GM12878 (cell line): ENCODE measurements around the gene CDCA5. TPM values are rescaled to one million over a fixed set of nuclear protein-coding genes. Genes with fewer than 3 reads are reported as not detected.

ENCODE experiments used
- ATAC-seq: fragments of 200-7000 bp; cut with Tn5 transposase; 3 replicates; pipeline ENCODE4 v1.9.1; 2020; ENCODE audit warnings: mild to moderate bottlenecking, moderate library complexity
- BruUV-seq: library from RNA; stranded (reverse); fragments of 400-500 nt; replicated peaks from 2 replicates; lab custom pipeline; 2021; lab: Mats Ljungman, UMichigan
- CTCF ChIA-PET: fragments of 300-600 bp; sonication (Branson Sonifier 250); formaldehyde crosslinking; extraction: SDS; loops from one replicate; lab custom pipeline; 2021; ENCODE audit warnings: inconsistent platforms; lab: Yijun Ruan, JAX
- POLR2A ChIA-PET: fragments of 350-600 bp; formaldehyde crosslinking; extraction: SDS; loops from one replicate; lab custom pipeline; 2021; ENCODE audit warnings: inconsistent platforms; lab: Charles Lee
- RAD21 ChIA-PET: fragments of 300-600 bp; sonication (Branson Sonifier 250); formaldehyde crosslinking; loops from one replicate; lab custom pipeline; 2023; ENCODE audit warnings: antibody characterized with exemption; ENCODE audit not compliant: unreplicated experiment; lab: Charles Lee
- SMC1A ChIA-PET: fragments of 300-600 bp; sonication (Branson Sonifier 250); formaldehyde crosslinking; loops from one replicate; lab custom pipeline; 2023; ENCODE audit not compliant: unreplicated experiment, uncharacterized antibody; lab: Charles Lee
- DNase-seq: peaks from one replicate; pipeline ENCODE4 v3.0.0-alpha.2; 2011; ENCODE audit warnings: low read depth, low spot score
- FAIRE-seq: peaks from 3 replicates; lab custom pipeline; 2011; peaks lifted over from hg19 to GRCh38; lab: Jason Lieb, UNC
- H2AFZ ChIP-seq: 2 replicates; pipeline ENCODE4 v1.6.0; 2011; ENCODE audit warnings: low read depth, low read length, control low read depth; ENCODE audit not compliant: control insufficient read depth
- H3K27ac ChIP-seq: 2 replicates; pipeline ENCODE4 v1.5.1; 2011; ENCODE audit warnings: control low read depth; ENCODE audit not compliant: control insufficient read depth, insufficient read depth
- H3K27me3 ChIP-seq, 2 experiments: replicated peaks in 1 of 2; 2 replicates each; pipeline versions ENCODE4 v1.6.0 to v1.6.1; 2011; ENCODE audit warnings: low read length in 1 of 2; ENCODE audit not compliant: control insufficient read depth in 2 of 2, insufficient read depth in 2 of 2
- H3K36me3 ChIP-seq, 2 experiments: 2 replicates each; pipeline ENCODE4 v1.5.1; 2011; ENCODE audit warnings: low read length in 1 of 2; ENCODE audit not compliant: control insufficient read depth in 2 of 2, insufficient read depth in 2 of 2
- H3K4me1 ChIP-seq: 2 replicates; pipeline ENCODE4 v1.6.1; 2011; ENCODE audit warnings: mild to moderate bottlenecking, low read length, moderate library complexity, mixed read lengths; ENCODE audit not compliant: control insufficient read depth, insufficient read depth
- H3K4me2 ChIP-seq: 2 replicates; pipeline ENCODE4 v1.6.0; 2011; ENCODE audit warnings: control low read depth; ENCODE audit not compliant: control insufficient read depth, insufficient read depth
- H3K4me3 ChIP-seq: fragments of 200-600 bp; sonication (generic); 2 replicates; pipeline ENCODE4 v1.5.1; 2016
- H3K79me2 ChIP-seq: 2 replicates; pipeline ENCODE4 v1.6.0; 2011; ENCODE audit warnings: low read length; ENCODE audit not compliant: control insufficient read depth, insufficient read depth
- H3K9ac ChIP-seq: 2 replicates; pipeline ENCODE4 v1.8.0; 2011; ENCODE audit warnings: low read length, control low read depth, mixed read lengths; ENCODE audit not compliant: control insufficient read depth, insufficient read depth
- H3K9me3 ChIP-seq: replicated peaks from 3 replicates; pipeline ENCODE4 v1.5.1; 2011; ENCODE audit warnings: mild to moderate bottlenecking, low read length; ENCODE audit not compliant: control insufficient read depth, insufficient read depth
- H4K20me1 ChIP-seq: 2 replicates; pipeline ENCODE4 v1.6.0; 2011; ENCODE audit not compliant: control insufficient read depth, insufficient read depth
- CEBPZ ChIP-seq: fragments of 150-350 bp; IDR thresholded peaks from 2 replicates; pipeline ENCODE4 v1.6.1; 2016; ENCODE audit warnings: low read depth, low read length
- CHD2 ChIP-seq: IDR thresholded peaks from 2 replicates; pipeline ENCODE4 v1.6.1; 2011; ENCODE audit warnings: low read depth, low read length, improper control_type of control experiment, borderline replicate concordance
- CREB1 ChIP-seq: IDR thresholded peaks from 2 replicates; pipeline ENCODE4 v1.6.1; 2012; ENCODE audit warnings: low read depth, mild to moderate bottlenecking, inconsistent platforms
- CREM ChIP-seq: IDR thresholded peaks from 2 replicates; pipeline ENCODE4 v1.6.1; 2014; ENCODE audit warnings: antibody characterized with exemption, low read depth
- MLLT1 ChIP-seq: fragments of 450-650 bp; IDR thresholded peaks from 2 replicates; pipeline ENCODE4 v1.6.1; 2016; ENCODE audit warnings: mild to moderate bottlenecking
- PML ChIP-seq: IDR thresholded peaks from 2 replicates; pipeline ENCODE4 v1.6.1; 2012; ENCODE audit warnings: low read length, inconsistent platforms
- POLR2A ChIP-seq: IDR thresholded peaks from 2 replicates; pipeline ENCODE4 v1.6.1; 2011; ENCODE audit warnings: low read depth, mild to moderate bottlenecking, low read length
- POLR2AphosphoS5 ChIP-seq: IDR thresholded peaks from 2 replicates; pipeline ENCODE4 v1.6.1; 2011; ENCODE audit warnings: mild to moderate bottlenecking, low read length, inconsistent platforms
- POU2F2 ChIP-seq: IDR thresholded peaks from 3 replicates; pipeline ENCODE4 v1.6.1; 2011; ENCODE audit warnings: low read depth, mild to moderate bottlenecking, low read length, borderline replicate concordance
- RELB ChIP-seq: fragments of 450-650 bp; IDR thresholded peaks from 2 replicates; pipeline ENCODE4 v1.6.1; 2017; ENCODE audit warnings: low read depth, mild to moderate bottlenecking, moderate library complexity
- RFX5 ChIP-seq: IDR thresholded peaks from 2 replicates; pipeline ENCODE4 v1.6.1; 2011; ENCODE audit warnings: low read depth, low read length, improper control_type of control experiment
- SMAD5 ChIP-seq: IDR thresholded peaks from 2 replicates; pipeline ENCODE4 v1.6.1; 2016; ENCODE audit warnings: antibody characterized with exemption, low read depth
- STAT1 ChIP-seq: fragments of 450-650 bp; conservative IDR thresholded peaks from 2 replicates; pipeline ENCODE4 v1.6.1; 2014; ENCODE audit warnings: antibody characterized with exemption, mild to moderate bottlenecking
- TAF1 ChIP-seq: IDR thresholded peaks from 2 replicates; pipeline ENCODE4 v1.6.1; 2011; ENCODE audit warnings: mild to moderate bottlenecking, low read depth, low read length, borderline replicate concordance
- TCF12 ChIP-seq: IDR thresholded peaks from 2 replicates; pipeline ENCODE4 v1.6.1; 2011; ENCODE audit warnings: low read depth, mild to moderate bottlenecking, low read length
- TCF3 ChIP-seq: IDR thresholded peaks from 2 replicates; pipeline ENCODE4 v1.6.1; 2012; ENCODE audit warnings: low read depth, mild to moderate bottlenecking, low read length, borderline replicate concordance; ENCODE audit not compliant: insufficient read depth
- WGBS: methylation state at CpG from one replicate; pipeline ENCODE4 v1.1.6; 2016; ENCODE audit warnings: low lambda C conversion rate; ENCODE audit not compliant: insufficient replicate concordance, insufficient coverage; ENCODE audit errors: missing lambda C conversion rate; 5-methylcytosine and 5-hydroxymethylcytosine counted together
- in situ Hi-C: fragments of 300-500 bp; cut with MboI; formaldehyde crosslinking; loops from 9 replicates; pipeline ENCODE4 v1.14.3; 2018; ENCODE audit warnings: mixed read lengths
- intact Hi-C: fragments of 100-400 bp; cut with micrococcal nuclease; formaldehyde crosslinking; loops from one replicate; pipeline ENCODE4 v1.14.2; 2022; ENCODE audit not compliant: unreplicated experiment
- polyA plus RNA-seq, 11 experiments: library from polyadenylated mRNA; depleted of rRNA in 4 of 11; unstranded in 6 of 11; stranded (reverse) in 5 of 11; fragments of >200 nt; fragmentation: Nextera tagmentation in 4 of 11; fragmentation: Illumina TruSeq in 1 of 11; extraction: Ambion mirVana in 4 of 11; extraction: Trizol in 1 of 11; gene quantifications; 1 replicate in 1 of 11; 2 replicates in 10 of 11; pipeline versions ENCODE4 v1.2.1 to v1.2.3, GENCODE V29; 2011 to 2016; ENCODE audit warnings: inconsistent platforms in 2 of 11, missing spikeins in 2 of 11, low read depth in 1 of 11
- total RNA-seq, 4 experiments: library from RNA; depleted of rRNA in 3 of 4; stranded (reverse); fragments of >200 nt in 3 of 4; fragmentation: Illumina TruSeq in 1 of 4; extraction: Trizol in 1 of 4; gene quantifications; 2 replicates each; pipeline versions ENCODE4 v1.2.1 to v1.2.3, GENCODE V29; 2013 to 2021

The CDCA5 gene
- total and polyA plus RNA-seq, 10 of the 15 experiments (the other 5 are each of a cell fraction or from before 2014, with no cell fraction given) = 21.2 to 107 (median 64.9) TPM

- no peaks in the 10 kb centered on the region; the same call in 1 of the 2 replicates for H4K20me1 ChIP-seq
- in situ Hi-C loops = no loop called here
- peak within 1 kb of the TSS; percentile 42 for H3K9ac ChIP-seq
- ChIA-PET CTCF (interaction anchor here (0.7 to 6.3 kb wide), 32 partner anchors 8 to 310 kb away, joined by 3 to 93 read pairs (median 4); partner anchors contain the start of genes ARL2, CAPN1, CDC42EP2 and CDCA5), RAD21 (interaction anchor here (0.6 to 3.8 kb wide), 16 partner anchors 10 to 264 kb away, joined by 3 to 59 read pairs (median 4); partner anchors contain the start of genes ARL2, CAPN1, CDC42EP2 and DPF2), POLR2A (interaction anchor here (0.6 to 2.7 kb wide), 11 partner anchors 10 to 333 kb away, joined by 3 to 31 read pairs (median 4); partner anchors contain the start of genes ARL2, CAPN1, FAU and MRPL49), SMC1A (interaction anchor here (1.2 to 3.1 kb wide), 6 partner anchors 9 to 263 kb away, joined by 3 to 27 read pairs (median 12); partner anchors contain the start of genes CAPN1, FAU and MRPL49)
- intact Hi-C loops = loop anchor here (5.0 to 10.0 kb wide), 4 partner anchors 70 to 337 kb away; partner anchors contain the start of genes ATG2A, CAPN1, DPF2 and SF1
- DNase-seq = no peak
- peak within 1 kb of the TSS; percentile 85 for H3K4me3 ChIP-seq
- H3K4me1 ChIP-seq = peaks cover 24% of the 10 kb centered on the region
- H2AFZ ChIP-seq = peak within 1 kb of the TSS; percentile 50
- peak within 1 kb of the TSS; percentile 14 for H3K27ac ChIP-seq
- H3K9me3 ChIP-seq = no peaks in the 10 kb centered on the region
- TSS peak; percentile 18 for BruUV-seq
- peak within 1 kb of the TSS; percentile 95 for H3K4me2 ChIP-seq
- peaks cover 8 to 18% of the 10 kb centered on the region in 2 experiments; a peak in 3 of 4 replicates for H3K36me3 ChIP-seq
- under 1% methylated on average over 47 of the region's 64 CpGs for WGBS
- peak; percentile 81 for FAIRE-seq
- peak; percentile 89 for ATAC-seq
- H3K79me2 ChIP-seq = peaks cover 14% of the 10 kb centered on the region
- no peaks in the 10 kb centered on the region for H3K27me3 ChIP-seq
- TF ChIP-seq POU2F2 = peak; percentile 56; the same call in 1 of the 3 replicates
- TF ChIP-seq POLR2A = peak; percentile 97
- peak; percentile 46; the same call in 1 of the 2 replicates for TF ChIP-seq SMAD5
- peak; percentile 35; the same call in 1 of the 2 replicates for TF ChIP-seq RELB
- TF ChIP-seq POLR2AphosphoS5 = peak; percentile 88
- TF ChIP-seq TCF3 = peak; percentile 55; the same call in 1 of the 2 replicates
- peak; percentile 88; the same call in 1 of the 2 replicates for TF ChIP-seq PML
- TF ChIP-seq CHD2 = 0 out of 2 replicates have a peak, but pooled peaks have one; percentile 2
- no peak for TF ChIP-seq STAT1
- 0 out of 2 replicates have a peak, but pooled peaks have one; percentile 19 for TF ChIP-seq MLLT1
- no peak for TF ChIP-seq CREM
- no peak for TF ChIP-seq CEBPZ
- 0 out of 2 replicates have a peak, but pooled peaks have one; percentile 22 for TF ChIP-seq TCF12
- 0 out of 2 replicates have a peak, but pooled peaks have one; percentile 24 for TF ChIP-seq TAF1
- TF ChIP-seq CREB1 = peak; percentile 34; the same call in 1 of the 2 replicates
- peak; percentile 60; the same call in 1 of the 2 replicates for TF ChIP-seq RFX5
Observed at GRCh38 chr11:65111744-65112545, 28.1 kb upstream of the CDCA5 start, which contains the start of gene TM7SF2. TSS of gene TM7SF2 (plus strand) at chr11:65111872. CDS start at chr11:65112016, 144 bp downstream.
